Skeletal muscle tissue (tissue), 4 donors: ENCODE data around the gene ST6GALNAC5. TPM values are rescaled to one million over a fixed set of nuclear protein-coding genes. Genes with fewer than 3 reads are reported as not detected.
"Not testable (repeated sequence)": the region's sequence is repeated elsewhere in the genome, so short reads cannot be mapped to it uniquely, and the experiment has no call there.

ENCODE experiments used
- H3K27ac ChIP-seq: one replicate; pipeline ENCODE4 v1.7.0; 2013; ENCODE audit warnings: mild to moderate bottlenecking, low read depth, low read length, inconsistent platforms
- H3K27me3 ChIP-seq, 3 donors: one replicate each; pipeline ENCODE4 v1.7.0; 2013; ENCODE audit warnings: low read length in 3 of 3; ENCODE audit not compliant: control insufficient read depth in 3 of 3, insufficient read depth in 3 of 3
- H3K36me3 ChIP-seq, 3 donors: one replicate each; pipeline ENCODE4 v1.7.0; 2013; ENCODE audit warnings: low read length in 3 of 3; ENCODE audit not compliant: control insufficient read depth in 3 of 3, insufficient read depth in 3 of 3
- H3K4me1 ChIP-seq, 3 donors: one replicate each; pipeline ENCODE4 v1.7.0; 2013; ENCODE audit warnings: low read length in 3 of 3, mild to moderate bottlenecking in 3 of 3; ENCODE audit not compliant: control insufficient read depth in 3 of 3, insufficient read depth in 3 of 3
- H3K4me3 ChIP-seq, 3 donors: one replicate each; pipeline ENCODE4 v1.7.0; 2013; ENCODE audit warnings: low read length in 3 of 3
- H3K9ac ChIP-seq, 3 donors: one replicate each; pipeline ENCODE4 v1.7.0; 2013; ENCODE audit warnings: low read length in 3 of 3, mild to moderate bottlenecking in 3 of 3, moderate library complexity in 2 of 3, low read depth in 1 of 3
- H3K9me3 ChIP-seq, 3 donors: one replicate each; pipeline ENCODE4 v1.7.0; 2013; ENCODE audit warnings: low read length in 3 of 3; ENCODE audit not compliant: control insufficient read depth in 3 of 3
- total RNA-seq: library from RNA; depleted of rRNA; stranded (reverse); fragments of >200 nt; gene quantifications from one replicate; pipeline ENCODE4 v1.2.3, GENCODE V29; 2014
- donor health status: Osteomylitis.

Gene ST6GALNAC5
- 2.1 TPM for total RNA-seq

DNA sequence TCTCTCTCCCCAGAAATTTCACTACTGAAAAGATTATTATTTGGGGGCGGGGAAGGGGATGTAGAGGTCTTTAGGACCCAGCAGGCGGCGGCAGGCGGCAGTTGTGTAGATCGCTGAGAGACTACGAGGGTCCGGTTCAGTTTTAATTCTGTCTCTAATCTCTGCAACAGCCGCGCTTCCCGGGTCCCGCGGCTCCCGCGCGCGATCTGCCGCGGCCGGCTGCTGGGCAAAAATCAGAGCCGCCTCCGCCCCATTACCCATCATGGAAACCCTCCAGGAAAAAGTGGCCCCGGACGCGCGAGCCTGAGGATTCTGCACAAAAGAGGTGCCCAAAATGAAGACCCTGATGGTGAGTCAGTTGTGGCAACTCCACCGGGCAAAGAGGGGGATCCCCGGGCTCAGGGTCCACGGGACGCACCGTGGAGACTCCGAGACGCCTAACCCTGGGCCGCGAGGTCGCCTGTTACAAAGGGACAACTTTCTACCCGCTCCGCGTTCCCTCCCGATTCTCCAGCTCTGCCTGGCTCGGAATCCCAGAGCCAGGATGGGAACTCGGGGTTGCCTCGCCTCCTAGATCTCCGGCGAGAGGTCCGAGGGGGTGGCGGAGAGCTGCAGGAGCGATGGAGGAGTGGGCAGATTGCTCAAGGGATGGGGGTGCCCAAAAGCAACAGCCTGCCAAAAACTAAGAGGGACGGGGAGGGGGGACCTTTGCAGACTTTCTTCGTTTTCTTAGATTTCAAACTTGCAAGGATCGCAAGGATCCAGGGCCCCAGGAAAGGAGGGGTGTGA, at the start of gene ST6GALNAC5:
TSS of gene ST6GALNAC5 (plus strand) at position 139 of the 789 bp plus-strand sequence.
- Histone ChIP-seq H3K36me3 (no peaks in the 10 kb centered on the region), H3K9me3 (no peaks in the 10 kb centered on the region), H3K4me3 (peak within 1 kb of the TSS; percentile 37 to 63 (median 59)), H3K27me3 (peaks cover 26 to 40% (median 26%) of the 10 kb centered on the region in 3 donors), H3K4me1 (peaks cover 9 to 19% (median 12%) of the 10 kb centered on the region in 3 donors), H3K9ac (peak within 1 kb of the TSS in 1 of 3 donors; percentile 16), H3K27ac (no peak within 1 kb of the TSS)

GRCh38 chr1:76820028-76820427, 47.3 kb upstream of the ST6GALNAC5 start:
- Histone ChIP-seq H3K9ac (no peak overlapping the region), H3K4me3 (no peak overlapping the region), H3K27me3 (no peaks in the 10 kb centered on the region)

DNA sequence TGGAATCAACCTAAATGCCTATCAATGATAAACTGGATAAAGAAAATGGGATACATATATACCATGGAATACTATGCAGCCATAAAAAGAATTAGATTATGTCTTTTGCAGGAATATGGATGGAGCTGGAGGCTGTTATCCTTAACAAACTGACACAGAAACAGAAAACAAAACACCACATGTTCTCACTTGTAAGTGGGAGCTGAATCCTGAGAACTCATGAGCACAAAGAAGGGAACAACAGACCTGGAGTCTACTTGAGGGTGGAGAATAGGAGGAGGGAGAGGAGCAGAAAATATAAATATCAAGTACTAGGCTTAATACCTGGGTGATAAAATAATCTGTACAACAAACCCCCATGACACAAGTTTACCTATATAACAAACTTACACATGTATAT, 44.3 kb upstream of the ST6GALNAC5 start:
- H3K4me3 ChIP-seq, H3K36me3 ChIP-seq: not testable (repeated sequence)

More at GRCh38 chr1:76820028-76820427, 47.3 kb upstream of the ST6GALNAC5 start:
- no peaks in the 10 kb centered on the region for H3K36me3 ChIP-seq
- no peak overlapping the region for H3K27ac ChIP-seq
- no peaks in the 10 kb centered on the region for H3K4me1 ChIP-seq
- no peaks in the 10 kb centered on the region for H3K9me3 ChIP-seq

GRCh38 chr1:76824106-76824505, 43.2 kb upstream of the ST6GALNAC5 start:
- H3K4me3 ChIP-seq, result no peak overlapping the region

More for the DNA sequence above, 44.3 kb upstream of the ST6GALNAC5 start:
- not testable (repeated sequence) for H3K9ac ChIP-seq, H3K27me3 ChIP-seq, H3K27ac ChIP-seq, H3K9me3 ChIP-seq, H3K4me1 ChIP-seq

GRCh38 chr1:76826072-76826845, 41.0 kb upstream of the ST6GALNAC5 start:
- no peak overlapping the region for H3K9ac ChIP-seq
- H3K36me3 ChIP-seq, result no peaks in the 10 kb centered on the region
- H3K27me3 ChIP-seq, result no peaks in the 10 kb centered on the region
- no peak overlapping the region for H3K4me3 ChIP-seq
- H3K4me1 ChIP-seq, result no peaks in the 10 kb centered on the region
- no peak overlapping the region for H3K27ac ChIP-seq
- no peaks in the 10 kb centered on the region for H3K9me3 ChIP-seq

More at GRCh38 chr1:76824106-76824505, 43.2 kb upstream of the ST6GALNAC5 start:
- Histone ChIP-seq H3K9me3 (no peaks in the 10 kb centered on the region), H3K9ac (no peak overlapping the region), H3K4me1 (no peaks in the 10 kb centered on the region), H3K36me3 (no peaks in the 10 kb centered on the region), H3K27me3 (no peaks in the 10 kb centered on the region), H3K27ac (no peak overlapping the region)

GRCh38 chr1:76827066-76827465, 40.2 kb upstream of the ST6GALNAC5 start:
- H3K4me1 ChIP-seq, result no peaks in the 10 kb centered on the region
- no peak overlapping the region for H3K27ac ChIP-seq
- H3K9me3 ChIP-seq, result no peaks in the 10 kb centered on the region
- no peaks in the 10 kb centered on the region for H3K36me3 ChIP-seq
- no peak overlapping the region for H3K9ac ChIP-seq
- no peak overlapping the region for H3K4me3 ChIP-seq
- no peaks in the 10 kb centered on the region for H3K27me3 ChIP-seq

GRCh38 chr1:76830373-76830772, 36.9 kb upstream of the ST6GALNAC5 start:
- Histone ChIP-seq H3K4me1 (no peaks in the 10 kb centered on the region), H3K9ac (no peak overlapping the region), H3K27me3 (no peaks in the 10 kb centered on the region), H3K27ac (no peak overlapping the region), H3K36me3 (no peaks in the 10 kb centered on the region), H3K9me3 (no peaks in the 10 kb centered on the region), H3K4me3 (no peak overlapping the region)

DNA sequence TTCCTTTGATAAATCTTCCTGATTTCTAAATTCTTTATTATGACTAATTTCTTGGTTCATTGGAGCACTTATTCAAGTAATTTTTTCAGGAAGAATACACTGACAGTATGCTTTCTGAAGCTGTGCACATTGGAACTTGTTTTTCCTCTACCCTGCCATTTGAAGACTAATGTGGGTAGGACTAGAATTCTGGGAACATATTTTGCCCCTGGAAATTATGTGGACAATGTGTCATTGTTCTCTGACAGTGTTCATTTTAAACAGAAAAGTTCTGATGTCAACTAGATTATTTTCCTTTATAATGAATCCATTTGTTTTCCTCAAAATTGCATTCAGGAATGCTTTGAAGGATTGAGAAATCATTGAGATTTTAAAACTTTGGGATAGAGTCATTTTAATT, 34.8 kb upstream of the ST6GALNAC5 start:
- no peaks in the 10 kb centered on the region for H3K27me3 ChIP-seq
- H3K9ac ChIP-seq, result no peak overlapping the region
- H3K27ac ChIP-seq, result no peak overlapping the region
- no peaks in the 10 kb centered on the region for H3K9me3 ChIP-seq
- H3K4me1 ChIP-seq, result no peaks in the 10 kb centered on the region
- H3K36me3 ChIP-seq, result no peaks in the 10 kb centered on the region
- H3K4me3 ChIP-seq, result no peak overlapping the region

- H3K27me3 ChIP-seq, result no peaks in the 10 kb centered on the region
- H3K4me3 ChIP-seq, result no peak overlapping the region
- H3K9ac ChIP-seq, result no peak overlapping the region
- no peaks in the 10 kb centered on the region for H3K4me1 ChIP-seq
- no peaks in the 10 kb centered on the region for H3K9me3 ChIP-seq
- H3K36me3 ChIP-seq, result no peaks in the 10 kb centered on the region
- no peak overlapping the region for H3K27ac ChIP-seq
Measured at GRCh38 chr1:76833151-76833550, 34.1 kb upstream of the ST6GALNAC5 start.

- H3K4me3 ChIP-seq, result no peak overlapping the region
- no peaks in the 10 kb centered on the region for H3K27me3 ChIP-seq
- H3K36me3 ChIP-seq, result no peaks in the 10 kb centered on the region
- no peak overlapping the region for H3K9ac ChIP-seq
- H3K27ac ChIP-seq, result no peak overlapping the region
- H3K4me1 ChIP-seq, result no peaks in the 10 kb centered on the region
- no peaks in the 10 kb centered on the region for H3K9me3 ChIP-seq
Measured at GRCh38 chr1:76833856-76834255, 33.4 kb upstream of the ST6GALNAC5 start.
